Transverse colon (tissue), 4 donors: ENCODE data around the gene SMIM28. TPM values are rescaled to one million over a fixed set of nuclear protein-coding genes. Genes with fewer than 3 reads are reported as not detected.
A peak's percentile ranks its signal among the peaks of the same experiment; 100 is the strongest.

ENCODE experiments used
- DNase-seq: peaks from one replicate; pipeline ENCODE4 v3.0.0-alpha.2; 2019
- H3K27ac ChIP-seq, 4 donors: fragments of 200-600 bp; sonication (generic); 2 replicates each; pipeline ENCODE4 v1.5.1; 2016 to 2018; ENCODE audit warnings: inconsistent platforms in 4 of 4
- H3K27me3 ChIP-seq: fragments of 200-600 bp; sonication (generic); 2 replicates; pipeline ENCODE4 v1.5.1; 2017; ENCODE audit warnings: inconsistent platforms
- H3K36me3 ChIP-seq, 4 donors: fragments of 200-600 bp; sonication (generic); 2 replicates each; pipeline ENCODE4 v1.5.1; 2017 to 2019; ENCODE audit warnings: inconsistent platforms in 4 of 4
- H3K4me1 ChIP-seq, 4 donors: fragments of 200-600 bp; sonication (generic); 2 replicates each; pipeline ENCODE4 v1.5.1; 2017 to 2020; ENCODE audit warnings: inconsistent platforms in 4 of 4
- H3K4me3 ChIP-seq, 4 donors: fragments of 200-600 bp; sonication (generic); 1 replicate in 1 of 4; 2 replicates in 3 of 4; pipeline versions ENCODE4 v1.5.1 to v1.6.1; 2017 to 2019; ENCODE audit warnings: inconsistent platforms in 4 of 4
- H3K9me3 ChIP-seq, 2 donors: fragments of 200-600 bp; sonication (generic); 2 replicates each; pipeline ENCODE4 v1.5.1; 2017 to 2019; ENCODE audit warnings: inconsistent platforms in 2 of 2
- EP300 ChIP-seq: sonication (generic); formaldehyde crosslinking; IDR thresholded peaks from one replicate; pipeline ENCODE4 v1.6.1; 2017; ENCODE audit warnings: antibody characterized with exemption, low read depth
- POLR2A ChIP-seq: fragments of 450-650 bp; IDR thresholded peaks from one replicate; pipeline ENCODE4 v1.6.1; 2016; ENCODE audit warnings: antibody characterized with exemption, mild to moderate bottlenecking, moderate library complexity
- POLR2AphosphoS5 ChIP-seq, 3 donors: sonication (generic); formaldehyde crosslinking; IDR thresholded peaks; one replicate each; pipeline ENCODE4 v1.6.1; 2016; ENCODE audit warnings: antibody characterized with exemption in 3 of 3
- WGBS, 2 donors: methylation state at CpG; one replicate each; pipeline ENCODE4 v1.1.5; 2018; ENCODE audit warnings: low coverage in 1 of 2; 5-methylcytosine and 5-hydroxymethylcytosine counted together
- in situ Hi-C, 4 donors: fragments of 200-750 bp; cut with MboI; loops; one replicate each; pipeline versions ENCODE4 v1.15.0 to v1.15.1; 2017; ENCODE audit warnings: low sequenced_read_pairs in 3 of 4, low pct_ligation_motif_present in 1 of 4, low pct_unique_long_range_greater_than_20kb in 1 of 4
- intact Hi-C: fragments of 100-400 bp; cut with DNase I; formaldehyde crosslinking; loops from one replicate; pipeline ENCODE4 v1.15.1; 2023; ENCODE audit warnings: low total_unique reads
- total RNA-seq, 4 donors: library from RNA; depleted of rRNA; stranded (reverse); fragments of >200 nt; gene quantifications; one replicate each; pipeline ENCODE4 v1.1.0, GENCODE V29; 2016
- TF ChIP-seq, protein P1 (sequence below), 5 experiments: fragments of 200-600 bp in 3 of 5; fragments of 450-650 bp in 2 of 5; sonication (generic) in 3 of 5; IDR thresholded peaks; 1 replicate in 2 of 5; 2 replicates in 3 of 5; pipeline ENCODE4 v1.5.1; 2016 to 2017; ENCODE audit warnings: antibody characterized with exemption in 5 of 5, inconsistent platforms in 3 of 5, mild to moderate bottlenecking in 2 of 5, moderate library complexity in 1 of 5

Gene SMIM28
- total RNA-seq, 4 donors from 2014 or later = 0.96 TPM; not detected in 3

- DNase-seq = no peak
- H3K27ac ChIP-seq = no peak overlapping the region
- in situ Hi-C loops = loop anchor here in 2 of 4 donors (25.0 kb wide), 2 partner anchors 158 to 333 kb away; partner anchors contain the start of gene CCDC28A (in 2 of the 2)
Observed at GRCh38 chr6:138428944-138429598, 51.4 kb downstream of the SMIM28 start.

DNA sequence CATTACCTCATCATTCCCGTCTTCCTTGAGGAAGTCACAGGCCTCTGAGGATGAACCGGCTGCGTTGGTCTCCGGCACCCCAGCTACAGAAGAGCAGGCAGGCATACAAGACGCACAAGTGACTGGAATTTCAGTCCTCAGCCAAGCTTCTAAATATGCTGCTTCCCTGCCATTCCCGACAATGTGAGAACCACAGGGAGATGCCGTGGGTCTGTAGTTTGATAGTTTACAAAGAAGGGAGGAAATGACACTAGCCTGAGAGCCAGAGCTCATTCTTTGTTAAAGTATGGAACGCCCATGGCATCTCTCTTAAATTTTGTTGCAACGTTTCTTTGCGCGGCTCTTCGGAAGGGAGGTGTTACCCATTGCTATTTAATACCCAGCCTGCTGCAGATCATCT is 52.1 kb downstream of the SMIM28 start:
- DNase-seq = no peak
- intact Hi-C loops (loop anchor here (5.0 kb wide), 1 partner anchor 163 kb away; no protein-coding TSS in a partner anchor), in situ Hi-C loops (loop anchor here (5.0 to 25.0 kb wide), 6 partner anchors 83 to 333 kb away; partner anchors contain the start of gene CCDC28A (in 2 of the 4))
- Histone ChIP-seq H3K9me3 (no peaks in the 10 kb centered on the region), H3K27ac (peak overlapping the region in 1 of 4 donors; percentile 6), H3K4me3 (no peak overlapping the region), H3K36me3 (peaks cover 0 to 8% (median 0%) of the 10 kb centered on the region in 4 donors), H3K27me3 (no peaks in the 10 kb centered on the region), H3K4me1 (peaks cover 0 to 16% (median 3%) of the 10 kb centered on the region in 4 donors)
- WGBS, 2 donors = 62 to 66% methylated on average over 7 to 12 of the region's 12 CpGs
- TF ChIP-seq EP300 = no peak
- no peak for TF ChIP-seq POLR2AphosphoS5 (IDR thresholded peaks at IDR 0.05)
- TF ChIP-seq POLR2A = no peak
- TF ChIP-seq, protein P1, sequence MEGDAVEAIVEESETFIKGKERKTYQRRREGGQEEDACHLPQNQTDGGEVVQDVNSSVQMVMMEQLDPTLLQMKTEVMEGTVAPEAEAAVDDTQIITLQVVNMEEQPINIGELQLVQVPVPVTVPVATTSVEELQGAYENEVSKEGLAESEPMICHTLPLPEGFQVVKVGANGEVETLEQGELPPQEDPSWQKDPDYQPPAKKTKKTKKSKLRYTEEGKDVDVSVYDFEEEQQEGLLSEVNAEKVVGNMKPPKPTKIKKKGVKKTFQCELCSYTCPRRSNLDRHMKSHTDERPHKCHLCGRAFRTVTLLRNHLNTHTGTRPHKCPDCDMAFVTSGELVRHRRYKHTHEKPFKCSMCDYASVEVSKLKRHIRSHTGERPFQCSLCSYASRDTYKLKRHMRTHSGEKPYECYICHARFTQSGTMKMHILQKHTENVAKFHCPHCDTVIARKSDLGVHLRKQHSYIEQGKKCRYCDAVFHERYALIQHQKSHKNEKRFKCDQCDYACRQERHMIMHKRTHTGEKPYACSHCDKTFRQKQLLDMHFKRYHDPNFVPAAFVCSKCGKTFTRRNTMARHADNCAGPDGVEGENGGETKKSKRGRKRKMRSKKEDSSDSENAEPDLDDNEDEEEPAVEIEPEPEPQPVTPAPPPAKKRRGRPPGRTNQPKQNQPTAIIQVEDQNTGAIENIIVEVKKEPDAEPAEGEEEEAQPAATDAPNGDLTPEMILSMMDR (IDR thresholded peaks at IDR 0.05) = no peak

More at GRCh38 chr6:138428944-138429598, 51.4 kb downstream of the SMIM28 start:
- no peak overlapping the region for H3K4me3 ChIP-seq
- H3K36me3 ChIP-seq = peaks cover 0 to 12% (median 0%) of the 10 kb centered on the region in 4 donors
- H3K9me3 ChIP-seq = no peaks in the 10 kb centered on the region
- intact Hi-C loops = loop anchor here (5.0 kb wide), 1 partner anchor 163 kb away; no protein-coding TSS in a partner anchor
- TF ChIP-seq, protein P1 (IDR thresholded peaks at IDR 0.05) = peak; percentile 58 to 66 (median 65)
- no peak for TF ChIP-seq EP300
- WGBS, 2 donors = 25 to 26% methylated on average over 8 of the region's 8 CpGs
- peaks cover 0 to 16% (median 3%) of the 10 kb centered on the region in 4 donors for H3K4me1 ChIP-seq
- H3K27me3 ChIP-seq = no peaks in the 10 kb centered on the region

- intact Hi-C loops (no loop called here), in situ Hi-C loops (loop anchor here (5.0 to 25.0 kb wide), 6 partner anchors 82 to 332 kb away; partner anchors contain the start of gene CCDC28A (in 2 of the 4))
- Histone ChIP-seq H3K4me3 (no peak overlapping the region), H3K4me1 (peaks cover 0 to 16% (median 3%) of the 10 kb centered on the region in 4 donors), H3K9me3 (no peaks in the 10 kb centered on the region), H3K27ac (no peak overlapping the region), H3K36me3 (peaks cover 0 to 8% (median 0%) of the 10 kb centered on the region in 4 donors), H3K27me3 (no peaks in the 10 kb centered on the region)
- no peak for TF ChIP-seq EP300
- TF ChIP-seq POLR2AphosphoS5 (IDR thresholded peaks at IDR 0.05) = no peak
- TF ChIP-seq POLR2A = no peak
- TF ChIP-seq, protein P1 (IDR thresholded peaks at IDR 0.05) = no peak
- DNase-seq = no peak
- WGBS, 2 donors = 89 to 96% methylated on average over 5 to 29 of the region's 29 CpGs
Observed at GRCh38 chr6:138430361-138431145, 52.8 kb downstream of the SMIM28 start.
